Epithelial cell of alveolus of lung (primary cell): ENCODE data around the gene SMARCC2. TPM values are rescaled to one million over a fixed set of nuclear protein-coding genes. Genes with fewer than 3 reads are reported as not detected.

Experiments
- total RNA-seq: library from RNA; depleted of rRNA; stranded (reverse); fragments of >200 nt; gene quantifications from 2 replicates; pipeline ENCODE4 v1.2.1, GENCODE V29; 2015

SMARCC2 gene
- 27.5 and 43.8 TPM in 2 replicates for total RNA-seq

GRCh38 chr12:56189099-56189917 is at the start of gene SMARCC2:
TSS of gene SMARCC2 (minus strand) at chr12:56189483. CDS start at chr12:56189461, 22 bp downstream.

GRCh38 chr12:56229916-56230431 is 40.7 kb upstream of the SMARCC2 start, which contains the start of gene SLC39A5:
TSS of gene SLC39A5 (plus strand) at chr12:56230051. CDS start at chr12:56231275, 1,224 bp downstream.

GRCh38 chr12:56224102-56224701 is 34.9 kb upstream of the SMARCC2 start, which contains the start of gene NABP2:
TSS of gene NABP2 (plus strand) at chr12:56224342. CDS start at chr12:56224857, 515 bp downstream.

GRCh38 chr12:56221757-56222530 is 32.7 kb upstream of the SMARCC2 start, which contains the start of gene RNF41:
TSS of gene RNF41 (minus strand) at chr12:56221922. CDS start at chr12:56214047, 7,875 bp downstream.

GRCh38 chr12:56158029-56158925 is 31.0 kb downstream of the SMARCC2 start, which contains the start of gene MYL6:
TSS of gene MYL6 (plus strand) at chr12:56158359. CDS start at chr12:56158402, 43 bp downstream.

GRCh38 chr12:56152132-56152755 is 37.0 kb downstream of the SMARCC2 start, which contains the start of gene MYL6B:
TSS of gene MYL6B (plus strand) at chr12:56152587. CDS start at chr12:56153919, 1,332 bp downstream.

GRCh38 chr12:56127888-56128669 is 61.2 kb downstream of the SMARCC2 start, which contains the start of gene ESYT1:
TSS of gene ESYT1 (plus strand) at chr12:56128267. CDS start at chr12:56128320, 53 bp downstream.

GRCh38 chr12:56117778-56118687 is 71.2 kb downstream of the SMARCC2 start, which contains the start of gene ZC3H10:
TSS of gene ZC3H10 (plus strand) at chr12:56118266. CDS start at chr12:56120563, 2,297 bp downstream.

GRCh38 chr12:56116267-56117081 is 72.8 kb downstream of the SMARCC2 start, which contains the start of gene RPL41:
TSS of gene RPL41 (plus strand) at chr12:56116633.

Other genes with a start within 250 kb of the SMARCC2 start
- 1.7 and 18.7 TPM in 2 replicates for gene PMEL, start 223.4 kb downstream of the SMARCC2 start, total RNA-seq
- 24.5 and 46.2 TPM in 2 replicates for gene CDK2, start 222.7 kb downstream of the SMARCC2 start, total RNA-seq
- 56.6 and 74.1 TPM in 2 replicates for gene RAB5B, start 215.4 kb downstream of the SMARCC2 start, total RNA-seq
- gene SUOX, start 192.2 kb downstream of the SMARCC2 start, total RNA-seq: 11.4 and 31.9 TPM in 2 replicates
- gene IKZF4, start 168.4 kb downstream of the SMARCC2 start, total RNA-seq: 2.6 and 8.1 TPM in 2 replicates
- 1,233 and 1,614 TPM in 2 replicates for gene RPS26, start 147.6 kb downstream of the SMARCC2 start, total RNA-seq
- 0.64 and 1.8 TPM in 2 replicates for gene ERBB3, start 109.3 kb downstream of the SMARCC2 start, total RNA-seq
- gene PA2G4, start 84.9 kb downstream of the SMARCC2 start, total RNA-seq: 98.1 and 145 TPM in 2 replicates
- gene RPL41, start 72.8 kb downstream of the SMARCC2 start, total RNA-seq: 2,965 and 4,023 TPM in 2 replicates
- gene ZC3H10, start 71.2 kb downstream of the SMARCC2 start, total RNA-seq: 3.4 and 5.0 TPM in 2 replicates
- 81.4 and 171 TPM in 2 replicates for gene ESYT1, start 61.2 kb downstream of the SMARCC2 start, total RNA-seq
- gene MYL6B, start 36.9 kb downstream of the SMARCC2 start, total RNA-seq: 112 and 142 TPM in 2 replicates
- 1,228 and 2,927 TPM in 2 replicates for gene MYL6, start 31.1 kb downstream of the SMARCC2 start, total RNA-seq
- gene RNF41, start 32.4 kb upstream of the SMARCC2 start, total RNA-seq: 57.2 and 76.5 TPM in 2 replicates
- gene NABP2, start 34.9 kb upstream of the SMARCC2 start, total RNA-seq: 48.4 and 60.4 TPM in 2 replicates
- gene SLC39A5, start 40.6 kb upstream of the SMARCC2 start, total RNA-seq: not detected in 2 replicates
- gene ANKRD52, start 68.9 kb upstream of the SMARCC2 start, total RNA-seq: 14.5 and 16.9 TPM in 2 replicates
- gene COQ10A, start 77.5 kb upstream of the SMARCC2 start, total RNA-seq: 8.8 and 11.3 TPM in 2 replicates
- gene CS, start 110.8 kb upstream of the SMARCC2 start, total RNA-seq: 109 and 134 TPM in 2 replicates
- gene CNPY2, start 126.5 kb upstream of the SMARCC2 start, total RNA-seq: 95.7 and 112 TPM in 2 replicates
- gene PAN2, start 144.5 kb upstream of the SMARCC2 start, total RNA-seq: 9.1 and 38.4 TPM in 2 replicates
- gene IL23A, start 149.4 kb upstream of the SMARCC2 start, total RNA-seq: 0.13 and 0.56 TPM in 2 replicates
- 90.0 and 173 TPM in 2 replicates for gene STAT2, start 170.6 kb upstream of the SMARCC2 start, total RNA-seq
- not detected in 2 replicates for gene APOF, start 173.4 kb upstream of the SMARCC2 start, total RNA-seq